ENCODE measurements around the gene KRABD2.
"Not testable (repeated sequence)": the region's sequence is repeated elsewhere in the genome, so short reads cannot be mapped to it uniquely, and the experiment has no call there.

The KRABD2 gene

GRCh38 chr17:8376271-8377067 lies at the start of gene KRABD2:
Gene KRABD2, minus strand, starts transcription at chr17:8376704.
- in situ Hi-C loops (cut with HindIII; ENCODE audit: low sequenced_read_pairs), result no loop called here
- DNase-seq (ENCODE audit: low spot score), result peak; percentile 88

GRCh38 chr17:8421571-8421970 lies 45.1 kb upstream of the KRABD2 start:
- in situ Hi-C loops (cut with HindIII; ENCODE audit: low sequenced_read_pairs), result no loop called here
- DNase-seq (ENCODE audit: low spot score), result no peak

GRCh38 chr17:8420041-8420934 lies 43.8 kb upstream of the KRABD2 start:
- DNase-seq (ENCODE audit: low spot score), result peak; percentile 9
- in situ Hi-C loops (cut with HindIII; ENCODE audit: low sequenced_read_pairs), result no loop called here

- DNase-seq (ENCODE audit: low spot score), result no peak
- in situ Hi-C loops (cut with HindIII; ENCODE audit: low sequenced_read_pairs), result no loop called here
These were observed 42.8 kb upstream of the KRABD2 start for GRCh38 chr17:8419305-8419704.

GRCh38 chr17:8418471-8418870 lies 42.0 kb upstream of the KRABD2 start:
- in situ Hi-C loops (cut with HindIII; ENCODE audit: low sequenced_read_pairs), result no loop called here
- DNase-seq (ENCODE audit: low spot score), result no peak

- in situ Hi-C loops (cut with HindIII; ENCODE audit: low sequenced_read_pairs), result no loop called here
- DNase-seq (ENCODE audit: low spot score), result no peak
These were observed 41.3 kb upstream of the KRABD2 start for GRCh38 chr17:8417806-8418205.

- in situ Hi-C loops (cut with HindIII; ENCODE audit: low sequenced_read_pairs), result no loop called here
- no peak for DNase-seq (ENCODE audit: low spot score)
These were observed 37.4 kb upstream of the KRABD2 start for GRCh38 chr17:8413938-8414337.

- in situ Hi-C loops (cut with HindIII; ENCODE audit: low sequenced_read_pairs), result no loop called here
These were observed 36.8 kb upstream of the KRABD2 start for GRCh38 chr17:8413328-8413727.

GRCh38 chr17:8412089-8412488 lies 35.6 kb upstream of the KRABD2 start:
- DNase-seq (ENCODE audit: low spot score), result no peak
- in situ Hi-C loops (cut with HindIII; ENCODE audit: low sequenced_read_pairs), result no loop called here

More at GRCh38 chr17:8413328-8413727, 36.8 kb upstream of the KRABD2 start:
- DNase-seq (ENCODE audit: low spot score), result no peak

- in situ Hi-C loops (cut with HindIII; ENCODE audit: low sequenced_read_pairs), result no loop called here
- DNase-seq (ENCODE audit: low spot score), result no peak
These were observed 34.4 kb upstream of the KRABD2 start for GRCh38 chr17:8410883-8411238.

GRCh38 chr17:8409966-8410882 lies 33.7 kb upstream of the KRABD2 start:
- in situ Hi-C loops (cut with HindIII; ENCODE audit: low sequenced_read_pairs), result no loop called here
- peak; percentile 91 for DNase-seq (ENCODE audit: low spot score)

- no peak for DNase-seq (ENCODE audit: low spot score)
- in situ Hi-C loops (cut with HindIII; ENCODE audit: low sequenced_read_pairs), result no loop called here
These were observed 31.9 kb upstream of the KRABD2 start for GRCh38 chr17:8408371-8408770.

- in situ Hi-C loops (cut with HindIII; ENCODE audit: low sequenced_read_pairs), result no loop called here
- no peak for DNase-seq (ENCODE audit: low spot score)
These were observed 29.7 kb upstream of the KRABD2 start for GRCh38 chr17:8406174-8406573.

GRCh38 chr17:8405499-8406016 lies 29.1 kb upstream of the KRABD2 start:
- DNase-seq (ENCODE audit: low spot score), result no peak
- in situ Hi-C loops (cut with HindIII; ENCODE audit: low sequenced_read_pairs), result no loop called here

- no peak for DNase-seq (ENCODE audit: low spot score)
- in situ Hi-C loops (cut with HindIII; ENCODE audit: low sequenced_read_pairs), result no loop called here
These were observed 26.5 kb upstream of the KRABD2 start for GRCh38 chr17:8402921-8403536.

- in situ Hi-C loops (cut with HindIII; ENCODE audit: low sequenced_read_pairs), result no loop called here
- no peak for DNase-seq (ENCODE audit: low spot score)
These were observed 24.6 kb upstream of the KRABD2 start for GRCh38 chr17:8401107-8401506.

GRCh38 chr17:8398980-8399379 lies 22.5 kb upstream of the KRABD2 start:
- in situ Hi-C loops (cut with HindIII; ENCODE audit: low sequenced_read_pairs), result no loop called here

GRCh38 chr17:8397636-8398035 lies 21.1 kb upstream of the KRABD2 start, which contains the start of gene RNF222:
Gene RNF222, minus strand, starts transcription at chr17:8397827. Its CDS starts 4,366 bp downstream, at chr17:8393461.
- DNase-seq (ENCODE audit: low spot score), result no peak
- in situ Hi-C loops (cut with HindIII; ENCODE audit: low sequenced_read_pairs), result no loop called here

More at GRCh38 chr17:8398980-8399379, 22.5 kb upstream of the KRABD2 start:
- no peak for DNase-seq (ENCODE audit: low spot score)

- DNase-seq (ENCODE audit: low spot score); in situ Hi-C loops (cut with HindIII; ENCODE audit: low sequenced_read_pairs): not testable (repeated sequence)
These were observed 18.0 kb upstream of the KRABD2 start for GRCh38 chr17:8394497-8394896.

All from G401 (cell line).